HCEC 1CT (cell line): Measurements from ENCODE around the gene TMEM165.
"Not testable (repeated sequence)": the region's sequence is repeated elsewhere in the genome, so short reads cannot be mapped to it uniquely, and the experiment has no call there.

Experiments used
- DNase-seq: peaks from one replicate; pipeline ENCODE4 v3.0.0-alpha.2; 2017

TMEM165 gene, protein sequence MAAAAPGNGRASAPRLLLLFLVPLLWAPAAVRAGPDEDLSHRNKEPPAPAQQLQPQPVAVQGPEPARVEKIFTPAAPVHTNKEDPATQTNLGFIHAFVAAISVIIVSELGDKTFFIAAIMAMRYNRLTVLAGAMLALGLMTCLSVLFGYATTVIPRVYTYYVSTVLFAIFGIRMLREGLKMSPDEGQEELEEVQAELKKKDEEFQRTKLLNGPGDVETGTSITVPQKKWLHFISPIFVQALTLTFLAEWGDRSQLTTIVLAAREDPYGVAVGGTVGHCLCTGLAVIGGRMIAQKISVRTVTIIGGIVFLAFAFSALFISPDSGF

DNA sequence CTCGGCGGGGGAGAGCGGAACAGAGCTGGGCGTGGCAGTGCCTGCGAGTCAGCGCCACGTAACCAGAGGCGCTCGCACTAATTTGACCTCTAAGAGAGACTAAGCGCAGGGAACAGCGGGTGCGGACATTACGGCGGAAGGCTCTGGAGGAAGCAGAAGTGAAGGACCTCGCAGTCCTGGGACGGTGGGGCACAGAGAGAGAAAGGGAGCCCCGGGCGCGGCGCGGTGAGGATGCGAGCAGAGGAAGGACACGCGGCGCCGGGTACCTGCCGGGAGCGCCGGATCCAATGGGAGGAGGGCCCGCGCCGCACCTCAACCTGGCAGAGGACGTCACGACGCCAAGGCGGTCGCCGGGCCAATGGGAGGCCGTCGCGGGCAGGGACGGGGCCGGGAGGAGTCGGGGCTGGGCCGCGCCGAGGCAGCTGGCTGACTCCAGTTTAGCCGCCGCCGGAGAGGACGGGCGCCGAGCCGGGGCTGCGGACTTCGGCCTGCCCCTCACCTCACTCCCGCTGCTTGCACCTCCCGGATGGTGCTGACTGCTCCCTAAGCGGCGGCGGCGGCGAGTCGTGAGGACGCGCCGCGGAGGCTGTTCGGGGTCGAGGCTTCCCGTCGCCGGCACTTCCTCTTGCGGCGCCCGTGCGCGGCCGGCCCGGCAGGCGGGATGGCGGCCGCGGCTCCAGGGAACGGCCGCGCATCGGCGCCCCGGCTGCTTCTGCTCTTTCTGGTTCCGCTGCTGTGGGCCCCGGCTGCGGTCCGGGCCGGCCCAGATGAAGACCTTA, at the start of gene TMEM165:
TSS of gene TMEM165 (plus strand) at position 429 of the 779 bp plus-strand sequence. CDS start at position 662, 233 bp downstream.
- DNase-seq, result peak; percentile 83

DNA sequence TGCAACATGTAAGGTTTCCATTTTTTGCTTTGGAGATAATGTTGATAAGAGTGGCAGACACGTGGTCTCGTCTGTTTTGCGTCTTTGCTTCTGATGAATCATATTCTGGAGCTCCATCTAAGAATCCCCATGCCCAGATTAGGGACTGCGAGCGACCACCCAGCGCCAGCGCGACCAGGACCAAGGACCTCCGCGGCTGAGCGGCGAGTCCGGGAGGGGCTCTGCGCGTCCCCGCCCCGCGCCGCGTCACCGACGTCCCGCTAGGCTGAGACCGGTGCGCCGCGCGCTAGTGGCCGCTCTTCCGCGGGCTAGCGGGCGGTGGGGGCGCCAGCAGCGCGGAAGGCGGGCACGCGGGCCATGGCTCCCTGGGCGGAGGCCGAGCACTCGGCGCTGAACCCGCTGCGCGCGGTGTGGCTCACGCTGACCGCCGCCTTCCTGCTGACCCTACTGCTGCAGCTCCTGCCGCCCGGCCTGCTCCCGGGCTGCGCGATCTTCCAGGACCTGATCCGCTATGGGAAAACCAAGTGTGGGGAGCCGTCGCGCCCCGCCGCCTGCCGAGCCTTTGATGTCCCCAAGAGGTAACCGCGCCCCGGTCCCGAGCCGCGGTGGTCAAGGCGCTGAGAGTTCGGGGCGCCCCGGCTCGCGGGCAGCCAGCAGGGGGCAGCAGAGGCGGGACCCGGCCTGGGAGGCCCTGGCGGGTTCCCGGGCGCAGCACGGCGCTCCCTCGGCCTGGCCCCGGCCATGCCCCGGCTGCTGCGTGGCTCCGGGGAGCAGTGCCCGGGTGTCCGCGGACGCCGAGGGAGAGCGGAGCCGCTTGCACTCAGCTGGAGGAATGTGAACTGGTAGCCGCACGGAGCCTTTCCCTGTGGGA, 49.5 kb upstream of the TMEM165 start, which contains the start of gene SRD5A3:
TSS of gene SRD5A3 (plus strand) at position 263 of the 871 bp plus-strand sequence. CDS start at position 358, 95 bp downstream.
- DNase-seq, result peak; percentile 78

DNA sequence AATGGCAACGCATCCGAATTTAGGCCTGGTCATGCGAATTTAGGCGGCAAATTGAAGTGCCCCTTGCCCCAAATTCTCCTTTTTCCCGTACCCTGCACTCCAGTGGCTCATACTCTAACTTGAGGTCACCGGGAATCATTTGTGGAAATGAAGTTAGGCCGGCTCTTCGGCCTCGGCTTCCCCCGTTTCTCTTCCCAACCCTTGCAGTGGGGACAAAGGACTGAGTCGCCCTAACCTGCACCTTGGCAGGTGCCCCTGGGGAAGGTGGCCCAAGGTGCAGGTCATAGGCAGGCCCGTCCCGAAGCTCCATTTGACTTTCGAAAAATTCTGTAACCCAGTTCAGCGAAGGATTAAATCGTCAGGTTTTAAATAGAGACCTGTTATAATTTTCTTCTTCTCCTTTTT, 48.9 kb upstream of the TMEM165 start:
- no peak for DNase-seq

DNA sequence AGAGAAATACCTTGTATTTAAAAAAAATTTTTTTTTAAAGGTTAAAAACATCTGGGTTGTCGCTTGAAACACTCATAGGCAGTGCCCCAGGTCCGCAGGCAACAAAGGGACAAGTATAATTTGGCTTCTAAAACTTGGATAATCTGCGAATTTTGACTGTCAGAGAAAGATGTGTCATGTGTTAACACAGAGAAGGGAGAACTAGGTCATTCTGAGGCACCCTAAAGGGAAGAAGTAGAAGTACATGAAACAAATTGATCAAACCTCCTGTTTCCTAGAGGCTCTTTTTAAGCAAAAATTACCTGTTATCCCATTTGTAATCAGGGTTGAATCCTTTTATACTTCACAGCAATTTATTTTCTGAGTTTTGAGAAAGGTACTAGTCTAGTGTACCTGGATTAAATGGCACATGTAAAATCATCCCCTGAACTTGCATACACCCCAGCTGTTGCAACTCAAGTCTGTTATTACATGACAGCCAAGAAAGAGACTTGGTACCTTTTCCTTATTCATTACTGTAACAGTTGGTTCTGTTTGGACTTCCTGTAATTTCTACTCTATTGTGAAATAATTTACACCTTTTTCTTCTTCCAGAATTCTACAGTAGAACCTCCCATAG, 48.0 kb upstream of the TMEM165 start:
- peak; percentile 30 for DNase-seq

DNA sequence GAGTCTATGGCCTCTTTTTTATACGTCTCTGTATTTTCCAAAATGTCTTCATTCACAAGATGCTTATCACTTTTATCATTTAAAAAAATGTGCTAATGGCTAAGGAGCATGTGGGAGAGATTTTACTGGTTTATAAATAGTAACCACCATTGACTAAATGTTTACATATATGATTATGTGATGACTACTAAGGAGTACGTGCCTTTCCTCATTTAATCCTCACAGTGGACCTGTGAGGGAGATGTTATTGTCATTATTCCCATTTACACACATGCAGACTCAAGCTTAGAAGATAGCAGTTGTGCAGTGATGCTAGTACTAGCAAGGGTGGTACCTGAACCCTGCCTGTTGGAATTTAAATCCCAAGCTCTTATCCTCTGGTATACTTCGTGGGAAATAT, 47.3 kb upstream of the TMEM165 start:
- DNase-seq, result peak; percentile 72

DNA sequence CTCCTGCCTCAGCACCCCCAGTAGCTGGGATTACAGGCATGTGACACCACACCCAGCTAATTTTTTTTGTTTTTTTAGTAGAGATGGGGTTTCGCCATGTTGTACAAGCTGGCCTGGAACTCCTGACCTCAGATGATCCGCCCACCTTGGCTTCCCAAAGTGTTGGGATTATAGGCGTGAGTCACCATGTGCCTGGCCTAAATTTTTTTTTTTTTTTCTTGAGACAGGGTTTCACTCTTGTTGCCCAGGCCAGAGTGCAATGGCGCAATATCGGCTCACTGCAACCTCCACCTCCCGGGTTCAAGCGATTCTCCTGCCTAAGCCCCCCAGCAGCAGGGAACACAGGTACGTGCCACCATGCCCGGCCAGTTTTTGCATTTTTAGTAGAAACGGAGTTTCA, 44.9 kb upstream of the TMEM165 start:
- DNase-seq, result peak; percentile 72

DNA sequence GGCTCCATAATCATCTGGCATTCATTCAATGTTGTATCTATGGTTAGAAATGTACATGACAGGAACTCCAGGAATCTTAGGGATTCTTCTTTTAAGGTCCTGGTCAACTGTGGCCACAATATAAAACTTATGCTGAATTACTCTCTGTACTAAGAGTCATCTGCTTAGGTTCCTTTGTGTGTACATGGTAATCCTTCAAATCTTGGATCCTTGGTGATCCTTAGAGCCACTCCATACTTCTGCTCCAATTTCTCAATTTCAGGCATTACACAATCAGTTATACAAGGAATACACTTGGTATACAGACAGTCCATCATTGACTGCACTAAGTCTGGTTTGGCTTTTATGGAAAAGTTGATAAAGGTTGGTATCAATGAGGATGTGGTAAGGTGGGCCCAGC, 43.9 kb upstream of the TMEM165 start:
- DNase-seq, result peak; percentile 17

DNA sequence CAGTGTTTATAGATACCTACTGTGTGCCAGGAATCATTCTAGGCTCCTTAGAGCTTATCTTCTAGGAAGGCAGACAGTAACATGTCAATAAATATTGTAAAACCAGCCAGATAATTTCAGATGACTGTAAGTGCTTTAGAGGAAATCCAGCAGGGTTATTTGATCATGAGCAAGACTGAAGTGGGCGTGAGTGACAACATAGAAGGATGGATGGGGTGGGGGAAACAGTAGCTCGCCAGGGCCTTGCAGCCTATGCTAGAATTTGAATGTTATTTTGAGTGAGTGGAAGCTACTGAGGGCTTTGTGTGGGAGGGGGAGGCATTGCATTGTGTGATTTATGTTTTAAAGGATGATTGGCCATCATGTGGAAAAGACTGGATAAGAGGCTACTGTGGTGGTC, 43.0 kb upstream of the TMEM165 start:
- DNase-seq, result no peak

DNA sequence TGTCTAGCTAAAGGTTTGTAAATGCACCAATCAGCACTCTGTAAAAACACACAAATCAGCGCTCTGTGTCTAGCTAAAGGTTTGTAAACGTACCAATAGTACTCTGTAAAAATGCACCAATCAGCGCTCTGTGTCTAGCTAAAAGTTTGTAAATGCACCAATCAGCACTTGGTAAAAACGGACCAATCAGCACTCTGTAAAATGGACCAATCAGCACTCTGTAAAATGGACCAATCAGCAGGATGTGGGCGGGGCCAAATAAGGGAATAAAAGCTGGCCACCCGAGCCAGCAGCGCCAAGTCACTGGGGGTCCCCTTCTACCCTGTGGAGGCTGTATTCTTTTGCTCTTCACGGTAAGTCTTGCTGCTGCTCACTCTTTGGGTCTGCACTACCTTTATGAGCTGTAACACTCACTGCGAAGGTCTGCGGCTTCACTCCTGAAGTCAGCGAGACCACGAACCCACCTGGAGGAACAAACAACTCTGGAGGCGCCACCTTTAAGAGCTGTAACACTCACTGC, 42.5 kb upstream of the TMEM165 start:
- not testable (repeated sequence) for DNase-seq

DNA sequence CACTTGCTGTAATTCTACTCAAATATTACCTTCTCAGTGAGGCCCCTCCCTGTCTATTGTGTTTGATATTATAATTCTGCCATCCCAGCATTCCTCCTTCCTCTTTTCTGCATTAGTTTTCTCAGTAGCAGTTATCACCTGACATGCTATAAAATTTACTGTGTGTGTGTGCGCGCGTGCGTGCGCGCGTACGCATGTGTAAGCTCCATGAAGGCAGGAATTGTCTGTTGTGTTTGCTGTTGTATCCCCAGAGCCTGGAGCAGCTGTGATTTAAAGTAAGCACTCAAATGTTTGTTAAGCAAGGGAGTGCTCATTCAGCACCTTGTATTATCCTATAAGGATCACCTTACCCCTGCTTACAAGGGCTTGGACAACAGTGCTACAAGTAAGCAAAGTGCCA, 41.1 kb upstream of the TMEM165 start:
- DNase-seq, result no peak

DNA sequence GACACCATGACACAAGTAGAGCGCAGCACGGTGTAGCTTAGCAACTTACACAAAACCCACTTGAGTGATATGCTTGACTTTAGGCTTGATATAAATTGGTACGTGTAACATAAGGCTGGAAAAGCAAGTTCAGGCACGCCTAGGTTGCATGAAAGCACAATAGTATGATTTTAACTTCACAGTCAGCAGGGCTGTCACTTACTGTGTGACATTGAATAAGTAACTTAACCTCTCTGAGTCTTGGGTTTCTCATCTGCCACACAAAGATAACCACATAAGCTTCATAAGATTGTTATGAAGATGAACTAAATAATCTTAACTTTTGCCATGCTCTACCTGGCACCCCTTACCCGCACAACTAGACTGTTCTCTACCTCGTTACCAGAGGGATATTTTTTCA, 40.2 kb upstream of the TMEM165 start:
- DNase-seq, result no peak

DNA sequence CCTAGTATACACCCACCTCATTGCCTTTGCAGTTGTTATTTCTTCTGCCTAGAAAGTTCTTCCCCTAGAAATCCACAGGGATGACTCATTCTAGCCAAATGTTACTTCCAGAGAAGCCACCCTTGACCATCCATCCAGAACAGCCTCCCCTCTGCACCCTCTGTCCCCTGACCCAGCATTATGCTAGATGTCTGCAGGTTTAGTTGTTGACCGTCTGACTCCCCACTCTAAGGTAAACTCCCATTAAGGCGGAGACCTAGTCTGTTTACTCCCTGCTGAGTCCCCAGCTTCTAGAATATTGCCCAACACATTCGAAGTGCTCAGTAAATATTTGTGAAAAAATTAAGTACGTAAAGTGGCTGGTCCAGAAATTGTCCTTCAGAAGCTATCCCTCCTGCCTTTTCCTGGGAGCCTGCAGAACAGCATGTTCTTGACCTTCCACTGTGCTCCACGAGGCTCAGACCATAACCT, 38.7 kb upstream of the TMEM165 start:
- peak; percentile 36 for DNase-seq

DNA sequence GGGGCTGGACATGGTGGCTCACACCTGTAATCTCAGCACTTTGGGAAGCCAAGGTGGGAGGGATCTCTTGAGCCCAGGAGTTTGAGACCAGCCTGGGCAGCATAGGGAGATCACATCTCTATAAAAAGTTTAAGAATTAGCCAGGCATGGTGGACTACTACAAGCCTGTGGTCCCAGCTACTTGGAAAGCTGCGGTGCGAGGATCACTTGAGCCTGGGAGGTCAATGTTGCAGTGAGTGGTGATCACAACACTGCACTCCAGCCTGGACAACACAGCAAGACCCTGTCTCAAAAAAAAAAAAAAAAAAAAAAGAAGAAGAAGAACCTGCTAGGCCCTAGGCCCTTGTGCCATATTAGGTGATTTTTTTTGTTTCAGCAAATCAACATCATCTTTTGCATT, 37.5 kb upstream of the TMEM165 start:
- no peak for DNase-seq

DNA sequence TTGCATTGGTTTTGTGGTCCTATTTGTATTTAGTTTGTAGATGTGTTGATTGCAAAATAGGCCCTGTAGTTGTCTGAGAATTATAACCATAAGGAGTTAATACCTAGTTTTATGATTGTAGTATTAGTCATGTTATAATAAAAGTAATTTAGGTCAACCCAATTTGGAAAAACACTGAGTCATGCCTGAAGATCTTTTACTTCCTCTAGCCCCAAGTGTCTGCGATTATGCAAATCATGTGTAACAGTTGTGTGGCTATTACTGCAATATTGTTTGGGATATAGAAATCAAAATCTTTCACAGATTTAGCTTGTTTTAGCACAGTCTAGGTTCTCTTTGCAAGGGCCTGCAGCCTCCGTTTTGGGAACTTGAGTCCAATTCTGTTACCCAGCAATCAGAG, 37.1 kb upstream of the TMEM165 start:
- peak; percentile 86 for DNase-seq

DNA sequence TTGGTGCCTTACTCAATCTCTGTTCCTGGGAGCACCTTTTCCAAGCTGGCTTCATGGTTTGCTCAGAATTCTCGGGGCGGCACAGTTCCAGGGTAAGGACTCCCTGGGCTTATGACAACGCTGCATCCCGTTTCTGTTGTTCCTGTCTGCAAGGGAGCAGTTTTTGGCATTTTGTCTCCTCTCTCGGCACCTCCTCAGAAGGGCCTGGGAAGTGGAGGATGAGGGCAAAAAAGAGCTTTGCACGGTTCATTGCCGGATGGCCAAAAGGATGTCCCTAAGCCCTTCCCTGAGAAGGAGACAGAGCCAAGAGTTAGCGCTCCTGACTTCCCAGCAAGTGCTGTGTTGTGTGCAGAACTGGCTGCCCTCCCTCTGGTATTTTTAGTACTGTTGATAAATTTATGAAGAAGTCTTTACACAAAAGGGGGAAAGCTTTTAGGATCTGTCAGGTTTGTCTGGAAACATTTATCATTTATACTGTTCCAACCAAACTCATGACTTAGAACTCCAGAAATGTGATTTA, 36.3 kb upstream of the TMEM165 start:
- DNase-seq, result no peak

DNA sequence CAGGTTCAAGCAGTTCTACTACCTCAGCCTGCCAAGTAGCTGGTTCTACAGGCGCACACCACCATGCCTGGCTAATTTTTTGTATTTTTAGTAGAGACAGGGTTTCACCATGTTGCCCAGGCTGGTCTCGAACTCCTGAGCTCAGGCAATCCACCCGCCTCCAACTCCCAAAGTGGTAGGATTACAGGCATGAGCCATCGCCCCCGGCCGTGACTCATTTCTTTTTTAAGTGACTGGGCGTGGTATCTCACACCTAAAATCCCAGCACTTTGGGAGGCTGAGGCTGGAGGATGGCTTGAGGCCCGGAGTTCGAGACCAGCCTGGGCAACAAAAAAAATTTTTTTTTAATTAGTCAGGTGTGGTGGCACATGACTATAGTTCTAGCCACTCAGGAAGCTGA, 32.8 kb upstream of the TMEM165 start:
- not testable (repeated sequence) for DNase-seq

DNA sequence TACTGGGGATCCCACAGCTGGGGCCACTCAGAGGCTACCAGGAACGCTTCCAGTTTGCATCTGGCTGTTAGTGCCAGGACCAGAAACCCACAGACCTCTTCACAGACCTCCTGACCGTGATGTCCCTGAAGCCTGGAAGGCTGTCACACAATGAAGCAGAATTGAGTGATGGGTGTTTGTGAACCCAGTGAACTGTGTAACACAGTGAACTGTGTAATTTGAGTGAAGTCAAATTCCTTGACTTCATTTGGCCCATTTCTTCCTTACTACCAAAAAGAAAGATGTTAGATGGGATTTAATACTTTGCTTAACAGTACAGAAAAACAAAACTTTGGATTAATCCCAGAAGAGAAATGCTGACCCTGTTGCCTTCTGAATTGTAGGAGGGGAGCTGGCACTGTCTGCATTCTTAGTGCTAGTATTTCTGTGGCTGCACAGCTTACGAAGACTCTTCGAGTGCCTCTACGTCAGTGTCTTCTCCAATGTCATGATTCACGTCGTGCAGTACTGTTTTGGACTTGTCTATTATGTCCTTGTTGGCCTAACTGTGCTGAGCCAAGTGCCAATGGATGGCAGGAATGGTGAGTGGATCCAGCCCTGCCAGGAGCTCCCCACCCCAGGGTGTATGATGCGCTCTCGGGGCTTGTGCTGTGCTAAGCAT, 31.9 kb upstream of the TMEM165 start:
- DNase-seq, result no peak

DNA sequence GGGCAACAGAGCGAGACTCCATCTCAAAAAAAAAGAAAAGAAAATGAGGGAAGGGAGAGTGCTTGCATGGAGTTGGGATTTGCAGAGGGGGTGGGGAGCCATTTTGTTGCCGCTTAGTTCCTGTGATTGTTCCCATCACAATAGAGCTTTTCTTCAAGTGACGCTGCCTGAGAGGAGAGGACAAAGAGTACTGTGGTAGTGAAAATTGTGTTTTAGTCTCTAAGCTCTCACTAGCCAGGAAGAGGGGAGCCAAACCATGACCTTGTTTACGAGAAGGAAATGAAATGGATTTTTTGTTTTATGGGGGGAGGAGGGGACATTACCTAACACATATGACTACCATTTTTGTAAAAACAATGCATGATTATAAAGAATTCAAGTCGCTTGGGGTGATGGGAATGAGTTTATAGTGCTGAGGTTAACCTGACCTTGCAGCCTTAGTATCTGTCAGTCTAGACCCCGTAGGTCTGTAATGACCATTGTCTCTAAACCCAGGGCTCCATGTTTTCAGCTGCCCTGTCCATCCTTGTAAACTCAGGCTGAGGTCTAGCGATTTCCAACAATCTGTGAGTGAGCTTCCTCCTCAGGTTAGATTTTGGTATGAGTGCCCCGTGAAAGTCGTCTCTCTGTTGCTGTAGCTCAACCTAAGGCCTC, 30.9 kb upstream of the TMEM165 start:
- no peak for DNase-seq

DNA sequence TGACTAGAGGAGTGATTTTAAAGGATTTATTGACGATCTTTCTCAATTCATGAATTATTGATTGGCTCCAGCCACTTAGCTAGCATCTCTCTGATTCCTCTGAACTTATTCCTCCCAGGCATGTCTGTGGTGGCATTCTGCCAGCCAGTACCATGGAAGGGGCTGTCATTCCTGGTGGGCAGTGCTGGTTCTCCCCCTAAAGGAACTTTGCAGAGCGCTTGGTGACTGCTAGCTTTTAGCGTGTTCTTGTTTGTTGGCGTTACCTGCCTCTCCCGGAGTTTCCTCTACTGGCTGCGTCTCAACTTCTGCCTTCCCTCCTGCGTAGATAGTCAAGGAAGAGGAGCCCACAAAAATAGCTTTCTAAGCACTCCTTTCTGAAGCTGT, 30.4 kb upstream of the TMEM165 start:
- DNase-seq, result no peak

DNA sequence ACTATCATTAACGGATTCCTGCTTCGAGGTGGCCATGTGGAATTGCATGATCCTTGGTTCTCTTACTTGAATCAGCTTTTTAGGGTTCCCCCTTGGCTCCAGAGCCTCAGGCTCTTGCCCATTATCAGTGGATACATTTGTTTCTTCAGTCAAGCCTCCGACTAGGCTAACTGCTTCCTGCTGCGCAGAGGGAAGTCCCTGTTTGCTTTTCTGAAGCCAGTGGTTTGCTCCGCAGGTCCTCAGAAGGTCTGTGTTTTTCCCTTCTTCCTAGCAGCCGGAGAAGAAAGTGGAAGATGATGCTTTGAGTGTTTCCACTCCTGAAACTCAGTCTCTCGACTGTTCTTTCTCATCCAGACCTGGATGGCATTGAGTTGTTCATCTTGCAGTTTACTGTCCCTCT, 29.1 kb upstream of the TMEM165 start:
- DNase-seq, result no peak
